Measurements from ENCODE around the gene MSI2. TPM values are rescaled to one million over a fixed set of nuclear protein-coding genes. Genes with fewer than 3 reads are reported as not detected.

Gene MSI2
- total RNA-seq, 6 experiments from 2014 or later, result 12.0 to 22.6 (median 19.4) TPM

DNA sequence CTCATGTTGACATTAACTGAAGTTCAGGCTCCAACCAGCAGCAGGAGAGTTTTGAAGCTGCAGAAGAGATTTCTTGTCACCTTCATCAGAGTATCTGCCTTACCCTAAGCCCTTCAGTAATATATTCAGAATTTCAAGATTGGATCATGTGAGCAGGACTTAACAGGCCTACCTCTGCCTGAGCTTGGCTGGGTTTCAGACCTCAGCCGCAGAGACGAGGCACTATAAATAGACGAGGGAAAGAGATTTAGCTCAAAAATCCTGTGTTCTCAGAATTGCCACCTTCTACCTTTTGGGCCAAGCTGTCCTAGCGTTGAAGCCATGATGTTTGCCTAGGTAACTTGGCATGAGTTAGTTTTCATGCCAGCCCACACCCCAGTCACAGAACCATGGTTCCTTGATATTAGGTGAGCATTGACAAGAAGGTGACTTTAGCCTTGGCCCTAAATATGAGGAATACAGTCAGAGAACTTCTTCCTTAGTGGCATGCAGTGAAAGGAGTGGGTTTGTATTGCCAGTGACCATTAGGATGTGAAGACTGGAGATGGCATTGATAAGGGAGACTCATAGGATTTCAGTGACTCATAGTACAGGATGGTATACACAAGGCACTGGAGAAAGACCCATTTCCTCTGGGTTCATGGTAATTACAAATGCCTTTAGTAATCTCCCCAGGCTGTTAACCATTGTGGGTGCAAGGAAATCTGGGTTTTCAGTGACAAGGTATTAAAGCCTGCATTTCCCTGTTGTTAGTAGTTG lies 224.3 kb downstream of the MSI2 start:
- Histone ChIP-seq H3K4me3 (no peak overlapping the region), H3K4me1 (no peaks in the 10 kb centered on the region), H3K9me3 (no peaks in the 10 kb centered on the region), H3K27ac (no peak overlapping the region), H3K27me3 (no peaks in the 10 kb centered on the region), H3K36me3 (no peaks in the 10 kb centered on the region)
- ATAC-seq (no peak), DNase-seq (no peak)
- intact Hi-C loops (cut with DNase I), result no loop called here
- WGBS (ENCODE audit: insufficient coverage, low coverage, low lambda C conversion rate, missing lambda C conversion rate), result 72% methylated on average over 3 of the region's 4 CpGs
- no peak for TF ChIP-seq POLR2A (IDR thresholded peaks at IDR 0.05)
- TF ChIP-seq, protein P1, sequence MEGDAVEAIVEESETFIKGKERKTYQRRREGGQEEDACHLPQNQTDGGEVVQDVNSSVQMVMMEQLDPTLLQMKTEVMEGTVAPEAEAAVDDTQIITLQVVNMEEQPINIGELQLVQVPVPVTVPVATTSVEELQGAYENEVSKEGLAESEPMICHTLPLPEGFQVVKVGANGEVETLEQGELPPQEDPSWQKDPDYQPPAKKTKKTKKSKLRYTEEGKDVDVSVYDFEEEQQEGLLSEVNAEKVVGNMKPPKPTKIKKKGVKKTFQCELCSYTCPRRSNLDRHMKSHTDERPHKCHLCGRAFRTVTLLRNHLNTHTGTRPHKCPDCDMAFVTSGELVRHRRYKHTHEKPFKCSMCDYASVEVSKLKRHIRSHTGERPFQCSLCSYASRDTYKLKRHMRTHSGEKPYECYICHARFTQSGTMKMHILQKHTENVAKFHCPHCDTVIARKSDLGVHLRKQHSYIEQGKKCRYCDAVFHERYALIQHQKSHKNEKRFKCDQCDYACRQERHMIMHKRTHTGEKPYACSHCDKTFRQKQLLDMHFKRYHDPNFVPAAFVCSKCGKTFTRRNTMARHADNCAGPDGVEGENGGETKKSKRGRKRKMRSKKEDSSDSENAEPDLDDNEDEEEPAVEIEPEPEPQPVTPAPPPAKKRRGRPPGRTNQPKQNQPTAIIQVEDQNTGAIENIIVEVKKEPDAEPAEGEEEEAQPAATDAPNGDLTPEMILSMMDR (IDR thresholded peaks at IDR 0.05), result no peak

DNA sequence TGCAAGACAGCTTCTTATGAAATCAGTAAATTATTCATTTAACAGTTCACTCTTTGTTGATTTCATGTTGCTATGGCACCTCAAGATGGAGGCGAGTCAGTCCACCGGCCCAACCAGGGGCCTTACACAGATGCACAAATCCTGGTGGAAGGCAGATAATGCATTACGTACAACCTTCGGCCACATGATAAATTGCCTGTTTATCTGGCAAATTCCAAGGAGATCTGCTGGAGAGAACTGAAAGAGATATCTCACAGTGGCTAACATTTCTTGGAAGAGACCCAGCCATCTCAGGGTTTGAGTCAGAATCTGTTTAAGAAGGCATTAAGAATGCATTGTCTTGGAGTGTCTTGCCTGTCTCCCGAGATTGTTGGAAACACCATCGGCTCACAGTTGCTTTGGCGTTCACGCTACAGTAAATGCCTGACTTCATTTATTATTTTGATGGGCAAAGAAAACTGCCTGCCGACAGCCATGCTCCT lies 225.6 kb downstream of the MSI2 start:
- no peak for TF ChIP-seq POLR2A (IDR thresholded peaks at IDR 0.05)
- TF ChIP-seq, protein P1 (IDR thresholded peaks at IDR 0.05), result no peak
- H3K36me3 ChIP-seq, result no peaks in the 10 kb centered on the region
- 86% methylated on average over 7 of the region's 9 CpGs for WGBS (ENCODE audit: insufficient coverage, low coverage, low lambda C conversion rate, missing lambda C conversion rate)
- H3K27me3 ChIP-seq, result no peaks in the 10 kb centered on the region
- no peak overlapping the region for H3K27ac ChIP-seq
- intact Hi-C loops (cut with DNase I), result no loop called here
- no peak overlapping the region for H3K4me3 ChIP-seq
- ATAC-seq, result no peak
- no peak for DNase-seq
- H3K9me3 ChIP-seq, result no peaks in the 10 kb centered on the region
- H3K4me1 ChIP-seq, result no peaks in the 10 kb centered on the region

DNA sequence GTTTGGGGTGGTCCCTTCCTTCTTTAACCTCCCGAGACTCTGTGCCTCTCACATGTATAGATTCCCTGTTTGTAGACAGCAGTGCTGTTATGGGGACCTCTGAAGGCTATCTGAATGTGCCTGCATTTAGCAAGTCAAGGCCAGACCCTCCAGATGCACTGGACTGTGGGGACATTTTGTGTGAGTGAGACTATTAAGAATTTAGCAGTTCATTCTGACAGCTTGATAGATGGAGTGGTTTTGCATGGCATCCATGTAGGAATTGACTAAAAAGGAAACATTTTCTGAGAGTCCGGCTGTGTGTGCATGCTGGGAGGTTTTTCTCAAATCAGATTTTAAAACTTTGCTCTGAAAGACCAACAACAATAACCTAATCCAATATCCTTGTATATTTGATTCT lies 226.3 kb downstream of the MSI2 start:
- 92% methylated on average over 2 of the region's 2 CpGs for WGBS (ENCODE audit: insufficient coverage, low coverage, low lambda C conversion rate, missing lambda C conversion rate)
- Histone ChIP-seq H3K36me3 (no peaks in the 10 kb centered on the region), H3K27me3 (no peaks in the 10 kb centered on the region), H3K9me3 (no peaks in the 10 kb centered on the region), H3K4me1 (no peaks in the 10 kb centered on the region), H3K4me3 (no peak overlapping the region), H3K27ac (no peak overlapping the region)
- ATAC-seq (no peak), DNase-seq (no peak)
- TF ChIP-seq POLR2A (IDR thresholded peaks at IDR 0.05), result no peak
- TF ChIP-seq, protein P1 (IDR thresholded peaks at IDR 0.05), result no peak
- intact Hi-C loops (cut with DNase I), result no loop called here

DNA sequence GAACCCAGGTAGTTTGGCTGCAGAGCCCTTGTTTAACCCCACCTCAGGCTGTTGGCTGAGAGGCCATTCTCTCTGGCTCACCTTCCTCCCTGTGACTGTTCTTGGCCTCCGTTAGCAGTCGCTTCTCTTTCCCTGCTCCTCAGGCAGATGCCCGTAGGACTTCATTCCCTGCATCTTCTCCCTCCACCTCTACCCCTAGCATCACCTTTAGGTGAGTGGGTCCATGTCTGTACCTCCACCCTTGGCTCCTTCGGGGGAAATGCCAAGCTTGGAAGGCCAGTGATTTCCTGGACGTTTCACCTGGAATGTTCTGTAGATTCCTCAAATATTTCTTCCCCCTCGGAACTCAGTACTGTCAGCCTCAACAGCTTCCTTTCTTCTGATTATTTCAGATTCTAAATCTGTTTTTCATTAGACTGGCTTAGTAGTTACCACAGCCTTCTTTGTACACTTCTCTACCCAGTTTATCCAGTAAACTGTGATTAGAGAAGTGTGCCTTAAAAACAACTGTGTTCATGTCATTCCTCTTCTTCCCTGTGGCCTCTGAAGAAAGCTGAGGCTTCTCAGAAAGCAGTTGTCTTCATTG lies 227.9 kb downstream of the MSI2 start:
- H3K36me3 ChIP-seq, result no peaks in the 10 kb centered on the region
- WGBS (ENCODE audit: insufficient coverage, low coverage, low lambda C conversion rate, missing lambda C conversion rate), result 85% methylated on average over 4 of the region's 6 CpGs
- no peaks in the 10 kb centered on the region for H3K27me3 ChIP-seq
- ATAC-seq (no peak), DNase-seq (no peak)
- no peaks in the 10 kb centered on the region for H3K9me3 ChIP-seq
- no peak overlapping the region for H3K4me3 ChIP-seq
- H3K4me1 ChIP-seq, result no peaks in the 10 kb centered on the region
- intact Hi-C loops (cut with DNase I), result no loop called here
- H3K27ac ChIP-seq, result no peak overlapping the region
- TF ChIP-seq POLR2A (IDR thresholded peaks at IDR 0.05), result no peak
- TF ChIP-seq, protein P1 (IDR thresholded peaks at IDR 0.05), result no peak

All from right lobe of liver (tissue), 6 donors.